SKM-1 (cell line): Measurements from ENCODE around the gene FAM120B.

Source experiments
- DNase-seq: peaks from one replicate; lab custom pipeline; 2025; ENCODE audit not compliant: unreplicated experiment; lab: John Stamatoyannopoulos, UW

FAM120B gene

DNA sequence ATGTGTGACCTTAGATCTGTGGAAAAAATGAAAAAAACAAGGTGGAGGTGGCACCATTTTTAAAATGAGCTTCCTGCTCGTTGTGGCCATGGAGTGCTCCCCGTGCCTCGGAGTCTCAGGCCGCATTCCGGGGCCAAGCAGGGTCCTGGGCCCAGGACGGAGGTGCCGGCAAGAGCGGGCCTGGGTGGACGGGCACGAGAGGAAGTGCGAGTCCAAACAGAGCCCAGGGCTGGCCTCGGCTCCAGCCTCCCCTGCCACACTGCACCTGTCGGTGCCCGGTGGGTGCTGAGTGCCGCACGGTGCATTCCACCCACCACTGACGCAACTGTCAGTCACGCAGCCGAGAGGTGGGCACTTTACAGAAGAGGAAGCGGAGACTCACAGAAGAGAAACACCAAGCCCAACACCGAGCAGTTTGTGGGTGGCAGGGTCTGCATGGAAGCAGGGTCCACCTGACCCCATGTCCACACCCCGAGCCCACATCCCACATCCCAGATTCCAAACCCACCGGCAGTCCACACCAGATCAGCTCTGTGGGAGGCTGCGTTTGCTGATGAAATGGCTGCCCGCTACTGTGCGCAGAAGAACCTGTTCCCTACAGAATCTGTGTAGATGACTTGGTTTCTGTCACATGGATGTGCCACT is 148.9 kb downstream of the FAM120B start:
- no peak for DNase-seq

DNA sequence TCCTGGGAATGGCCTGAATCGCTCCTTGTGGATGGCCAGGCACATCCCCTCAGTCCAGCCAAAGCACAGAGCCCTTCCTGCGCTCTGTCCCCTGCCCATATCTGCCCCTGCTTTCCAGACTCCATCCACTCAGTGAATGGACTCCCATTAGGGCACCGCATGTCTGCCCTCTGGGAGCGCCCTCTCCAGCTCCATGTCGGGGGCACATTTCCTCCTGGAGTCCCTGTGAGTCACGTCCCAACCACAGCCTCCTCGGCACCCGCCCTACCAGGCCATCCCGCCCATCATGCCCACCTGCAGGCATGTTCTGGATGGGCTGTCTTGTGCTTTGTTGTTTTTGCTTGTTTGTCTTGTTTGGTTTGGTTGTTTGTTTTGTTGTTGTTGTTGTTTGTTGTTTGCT is 149.8 kb downstream of the FAM120B start:
- DNase-seq, result no peak
